HL-60/S4 treated with phorbol 12-myristate 13-acetate at 8.2 ng/mL for 4 days and 3 days (cell line): ENCODE results near the gene CHST14.

Source experiments
- in situ Hi-C: fragments of 300-500 bp; cut with MboI; formaldehyde crosslinking; loops from 2 replicates; pipeline ENCODE4 v1.15.0; 2022; ENCODE audit warnings: low sequenced_read_pairs

Gene CHST14, protein sequence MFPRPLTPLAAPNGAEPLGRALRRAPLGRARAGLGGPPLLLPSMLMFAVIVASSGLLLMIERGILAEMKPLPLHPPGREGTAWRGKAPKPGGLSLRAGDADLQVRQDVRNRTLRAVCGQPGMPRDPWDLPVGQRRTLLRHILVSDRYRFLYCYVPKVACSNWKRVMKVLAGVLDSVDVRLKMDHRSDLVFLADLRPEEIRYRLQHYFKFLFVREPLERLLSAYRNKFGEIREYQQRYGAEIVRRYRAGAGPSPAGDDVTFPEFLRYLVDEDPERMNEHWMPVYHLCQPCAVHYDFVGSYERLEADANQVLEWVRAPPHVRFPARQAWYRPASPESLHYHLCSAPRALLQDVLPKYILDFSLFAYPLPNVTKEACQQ

DNA sequence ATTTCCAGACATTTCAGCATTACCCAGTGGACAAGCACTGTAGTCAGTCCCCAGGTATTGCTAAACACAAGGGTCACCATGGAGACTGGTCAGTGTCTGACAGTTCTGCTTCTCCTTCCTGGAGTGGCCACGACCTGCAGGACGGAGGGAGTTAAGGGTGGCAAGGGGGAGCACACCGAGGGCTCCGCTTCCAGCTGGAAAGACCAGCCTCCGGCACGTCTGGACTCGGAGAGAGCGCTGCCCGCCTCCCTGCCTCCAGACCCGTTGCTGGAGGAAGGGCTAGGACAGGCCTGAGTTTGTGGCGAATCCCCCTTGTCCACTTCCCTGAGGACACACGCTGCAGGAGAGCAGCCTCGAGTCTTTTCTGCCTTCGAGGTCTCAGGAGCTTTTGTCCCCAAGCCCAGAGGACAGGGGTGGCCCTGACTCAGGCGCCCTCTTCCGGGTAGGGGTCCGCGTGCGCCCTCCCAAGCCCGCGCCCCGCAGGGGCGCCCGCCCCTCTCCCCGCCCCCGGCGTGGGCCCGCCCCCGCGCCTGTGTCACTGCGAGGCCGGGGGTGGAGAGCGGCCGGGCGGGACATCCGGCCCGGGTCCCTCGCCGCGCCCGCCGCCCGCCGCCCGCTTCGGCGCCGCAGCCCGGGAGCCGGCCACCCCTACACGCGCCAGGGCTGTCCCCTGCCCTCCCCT is at the start of gene CHST14:
Gene CHST14 (plus strand): TSS at position 562 of the 682 bp plus-strand sequence. CDS start 230 bp downstream, outside the sequence.
- in situ Hi-C loops = no loop called here

DNA sequence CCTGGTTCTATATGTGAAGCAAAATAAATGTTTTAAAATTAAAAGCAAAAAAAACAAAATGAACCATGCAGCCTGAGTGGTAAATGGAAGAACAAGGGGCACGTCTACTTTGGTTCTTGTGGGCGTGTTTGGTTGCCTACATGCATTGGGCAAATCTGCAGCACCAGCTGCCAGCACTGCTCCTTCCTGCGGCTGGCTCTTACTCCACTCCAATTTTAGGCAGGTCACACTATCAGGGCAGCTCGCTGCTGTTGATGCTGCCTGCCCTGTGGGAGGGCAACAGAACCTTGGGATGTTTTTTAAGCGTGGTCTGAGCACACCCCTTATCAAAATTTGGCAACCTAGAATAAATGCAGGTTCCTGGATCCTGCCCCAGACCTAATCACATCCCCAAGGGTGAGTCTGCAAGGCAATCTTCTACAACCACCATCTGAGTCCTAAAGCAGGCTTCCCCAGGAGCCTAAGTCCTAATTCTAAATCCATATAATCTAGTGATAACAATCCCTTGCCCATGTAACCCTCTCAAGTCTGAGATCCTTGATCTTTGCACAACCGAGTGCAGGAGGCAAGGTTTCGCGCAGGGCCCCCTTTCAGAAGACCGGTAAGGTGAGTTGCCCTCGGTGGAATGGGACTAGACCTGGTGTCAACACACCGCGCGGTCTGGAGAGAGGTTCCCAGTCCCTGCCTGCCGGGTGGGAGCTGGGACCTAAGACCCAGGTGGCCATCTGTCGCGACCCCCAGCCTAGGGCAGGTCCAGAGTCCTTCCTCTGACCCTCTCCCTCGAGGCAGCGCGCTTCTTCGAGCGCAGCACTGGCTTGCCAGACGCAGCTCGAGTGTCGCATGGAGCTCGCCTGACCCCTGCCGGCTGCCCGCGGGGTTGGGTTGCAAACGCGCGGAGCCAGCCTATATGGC is 49.3 kb upstream of the CHST14 start:
- in situ Hi-C loops = no loop called here

DNA sequence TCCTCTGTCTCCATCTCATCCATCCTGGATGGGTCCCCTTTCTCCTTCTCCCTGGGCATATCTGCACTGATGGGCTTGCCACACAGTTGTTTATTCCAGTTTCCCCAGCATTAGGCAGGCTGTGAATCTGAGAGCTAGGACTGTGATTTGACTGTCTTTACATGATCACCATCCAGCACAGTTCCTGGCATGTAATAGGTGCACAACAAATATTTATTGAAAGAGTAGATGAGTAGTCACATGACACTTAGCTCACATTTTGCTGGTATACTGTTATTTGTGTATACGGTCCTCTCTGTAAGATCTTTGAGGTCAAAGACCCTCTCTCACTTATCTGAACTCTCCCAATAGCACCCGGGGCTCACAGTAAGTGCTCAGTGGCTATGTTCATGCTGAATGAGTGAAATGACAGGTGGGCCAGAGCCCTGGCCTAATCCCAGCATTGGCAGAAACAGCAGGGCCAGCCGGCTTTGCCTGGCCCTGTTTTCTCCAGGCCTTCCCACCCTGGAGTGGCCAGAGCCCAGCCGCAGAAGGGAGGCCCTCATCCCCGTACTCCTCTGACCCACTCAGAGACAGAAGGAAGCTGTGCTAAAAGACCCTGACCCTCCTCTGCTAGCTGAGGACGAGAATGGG is 46.2 kb upstream of the CHST14 start:
- in situ Hi-C loops = no loop called here

DNA sequence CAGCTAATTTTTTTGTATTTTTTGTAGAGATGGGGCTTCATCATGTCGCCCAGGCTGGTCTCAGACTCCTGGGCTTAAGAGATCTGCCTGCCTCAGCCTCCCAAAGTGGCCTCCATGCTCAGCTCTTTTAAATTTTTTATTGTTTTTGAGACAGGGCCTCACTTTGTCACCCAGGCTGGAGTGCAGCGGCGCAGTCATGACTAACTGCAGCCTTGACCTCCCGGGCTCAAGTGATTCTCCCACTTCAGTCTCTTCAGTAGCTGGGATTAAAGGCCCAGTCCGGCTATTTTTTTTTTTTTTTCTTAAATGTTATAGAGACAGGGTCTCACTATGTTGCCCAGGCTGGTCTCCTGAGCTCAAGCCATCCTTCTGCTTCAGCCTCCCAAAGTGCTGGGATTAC is 45.1 kb upstream of the CHST14 start:
- in situ Hi-C loops = no loop called here

DNA sequence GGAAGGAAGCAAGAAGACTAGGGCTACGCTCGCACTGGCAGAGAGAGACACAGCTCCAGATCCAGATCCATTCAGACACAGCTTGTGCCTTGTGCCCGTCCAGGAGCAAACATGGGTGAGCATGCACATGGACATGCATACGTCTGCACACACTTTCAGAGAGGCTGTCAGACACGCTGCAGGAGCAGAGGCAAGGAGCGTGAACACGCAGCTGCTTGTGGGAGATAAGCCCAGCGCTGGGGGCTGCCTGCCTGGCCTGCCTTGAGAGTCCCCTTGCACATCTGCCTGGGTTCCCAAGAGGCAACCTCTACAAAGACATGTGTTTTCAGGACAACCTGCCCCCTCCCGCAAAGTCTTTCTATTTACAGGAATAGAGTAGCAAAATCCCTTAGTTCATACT is 43.6 kb upstream of the CHST14 start:
- in situ Hi-C loops = no loop called here

DNA sequence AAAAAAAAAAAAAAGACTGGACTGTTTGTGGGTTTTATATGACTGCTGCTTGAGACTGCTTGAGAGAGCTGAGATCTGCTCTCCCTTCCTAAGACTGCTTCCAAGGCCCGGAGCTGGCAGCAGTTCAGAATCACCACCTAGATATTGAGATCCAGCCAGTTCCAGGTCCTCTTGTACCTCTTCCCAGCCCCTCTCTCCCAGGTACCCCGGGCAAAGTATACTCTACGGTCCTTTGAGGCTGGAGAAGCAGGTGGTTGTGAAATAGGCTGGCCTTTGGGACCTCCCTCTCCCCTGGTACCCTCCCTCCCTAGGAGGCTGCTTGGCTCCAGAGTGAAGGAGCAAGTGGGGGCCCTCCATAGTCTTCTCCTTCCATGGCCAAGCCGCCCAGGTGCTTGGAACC is 42.6 kb upstream of the CHST14 start:
- in situ Hi-C loops = no loop called here

DNA sequence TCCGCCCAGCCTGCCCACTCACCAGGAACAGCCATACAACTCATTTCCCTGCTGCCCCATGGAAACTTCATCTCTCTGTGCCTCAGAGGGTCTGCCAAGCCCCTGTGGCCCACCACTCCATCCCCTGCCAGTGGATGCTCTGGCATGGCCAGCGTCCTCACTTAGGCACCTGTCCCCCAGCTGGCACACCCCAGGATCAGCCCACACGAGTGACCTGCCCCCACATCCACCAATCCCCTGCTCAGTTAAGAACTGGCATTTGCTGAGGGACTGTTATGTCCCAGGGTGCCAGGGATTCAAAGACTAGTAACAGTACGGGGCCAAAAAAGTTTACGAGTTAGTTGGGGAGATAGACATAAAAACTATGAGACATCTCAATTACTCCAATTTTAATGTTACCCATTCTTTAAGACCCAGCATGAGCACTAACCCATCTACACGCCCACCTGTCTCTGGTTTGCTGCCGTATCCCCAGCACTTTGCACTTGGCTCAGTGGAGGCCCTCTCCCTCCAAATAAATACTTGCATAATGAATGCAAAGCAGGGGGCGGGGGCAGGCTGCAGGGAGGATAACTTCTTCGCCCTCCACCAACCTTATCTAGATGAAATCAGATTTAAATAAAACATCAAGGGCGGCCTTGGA is 41.6 kb upstream of the CHST14 start:
- in situ Hi-C loops = no loop called here

DNA sequence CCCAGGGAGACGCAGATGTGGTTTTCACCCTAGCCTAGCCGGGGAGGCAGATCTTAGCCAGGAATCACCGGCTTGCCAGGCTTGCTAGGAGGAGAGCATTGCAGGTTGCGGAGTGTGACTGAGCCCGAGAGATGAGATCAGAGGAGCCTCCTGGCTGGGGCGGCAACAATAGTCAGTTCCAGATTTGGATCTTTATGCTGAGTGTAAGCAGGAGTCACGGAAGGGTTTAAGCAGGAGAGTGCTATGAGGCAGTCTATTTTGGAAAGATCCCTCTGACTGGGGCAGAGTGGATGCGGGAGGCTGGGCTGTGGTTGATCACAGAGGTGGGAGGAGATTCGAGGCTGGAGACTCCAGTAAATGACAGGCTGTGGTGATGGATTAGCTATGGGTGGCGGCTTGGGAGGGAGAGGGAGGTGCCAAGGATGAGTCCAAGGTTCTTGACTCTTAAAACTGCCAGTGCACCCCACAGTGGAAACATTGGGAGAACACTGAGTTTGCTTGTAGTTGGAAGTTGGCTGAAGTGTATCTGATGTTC is 40.4 kb upstream of the CHST14 start:
- in situ Hi-C loops = no loop called here

DNA sequence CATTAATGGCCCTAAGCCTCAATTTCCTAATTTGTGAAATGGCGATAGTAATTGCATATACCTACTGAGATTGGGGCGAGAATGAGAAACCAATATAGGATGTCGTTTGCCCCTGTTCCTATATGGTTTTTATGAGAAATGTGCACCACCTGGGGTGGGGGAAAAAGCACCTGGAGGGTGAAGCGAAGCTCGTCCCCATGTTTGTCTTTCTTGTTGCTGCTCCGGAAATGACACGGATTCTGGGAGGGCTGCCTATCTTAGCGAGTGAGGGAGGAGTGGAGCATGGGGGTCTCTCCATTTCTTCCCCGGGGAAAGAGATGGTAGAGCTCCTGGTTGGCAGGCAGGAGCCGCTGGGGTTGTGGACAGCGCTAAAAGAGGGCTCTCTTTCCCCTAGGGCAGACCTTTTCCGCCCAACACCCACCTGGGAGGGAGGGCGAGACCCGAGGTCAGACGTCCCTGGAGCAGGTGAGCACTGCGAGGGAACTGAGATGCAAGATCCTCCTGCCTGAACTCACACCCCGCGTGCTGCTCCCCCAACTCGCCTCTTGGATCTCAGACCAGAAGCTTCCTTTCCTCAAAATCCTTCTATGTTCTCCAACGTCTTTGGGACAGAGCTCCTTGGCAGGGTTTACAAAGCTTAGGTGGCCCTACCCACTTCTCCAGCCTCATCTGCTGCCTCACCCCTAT is 35.6 kb upstream of the CHST14 start:
- in situ Hi-C loops = no loop called here

DNA sequence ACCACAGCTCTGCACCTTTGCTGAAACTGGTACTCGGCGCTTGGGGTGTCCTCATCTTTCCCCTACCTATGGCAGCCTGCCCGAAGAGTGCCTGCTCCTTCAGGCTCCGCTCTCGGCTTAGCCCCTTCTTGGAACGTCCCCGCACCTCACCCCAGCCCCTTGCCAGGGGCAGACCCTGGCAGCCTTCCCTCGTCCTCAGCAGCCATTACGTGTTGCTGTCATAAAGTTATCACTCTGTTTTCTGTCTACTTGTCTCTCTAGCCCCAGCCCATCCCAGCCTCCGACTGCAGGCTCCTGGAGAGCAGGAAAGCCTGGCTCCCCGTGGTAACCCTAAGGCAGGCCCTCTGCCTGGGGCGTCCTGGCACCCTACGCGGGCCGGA is 35.1 kb upstream of the CHST14 start:
- in situ Hi-C loops = no loop called here

DNA sequence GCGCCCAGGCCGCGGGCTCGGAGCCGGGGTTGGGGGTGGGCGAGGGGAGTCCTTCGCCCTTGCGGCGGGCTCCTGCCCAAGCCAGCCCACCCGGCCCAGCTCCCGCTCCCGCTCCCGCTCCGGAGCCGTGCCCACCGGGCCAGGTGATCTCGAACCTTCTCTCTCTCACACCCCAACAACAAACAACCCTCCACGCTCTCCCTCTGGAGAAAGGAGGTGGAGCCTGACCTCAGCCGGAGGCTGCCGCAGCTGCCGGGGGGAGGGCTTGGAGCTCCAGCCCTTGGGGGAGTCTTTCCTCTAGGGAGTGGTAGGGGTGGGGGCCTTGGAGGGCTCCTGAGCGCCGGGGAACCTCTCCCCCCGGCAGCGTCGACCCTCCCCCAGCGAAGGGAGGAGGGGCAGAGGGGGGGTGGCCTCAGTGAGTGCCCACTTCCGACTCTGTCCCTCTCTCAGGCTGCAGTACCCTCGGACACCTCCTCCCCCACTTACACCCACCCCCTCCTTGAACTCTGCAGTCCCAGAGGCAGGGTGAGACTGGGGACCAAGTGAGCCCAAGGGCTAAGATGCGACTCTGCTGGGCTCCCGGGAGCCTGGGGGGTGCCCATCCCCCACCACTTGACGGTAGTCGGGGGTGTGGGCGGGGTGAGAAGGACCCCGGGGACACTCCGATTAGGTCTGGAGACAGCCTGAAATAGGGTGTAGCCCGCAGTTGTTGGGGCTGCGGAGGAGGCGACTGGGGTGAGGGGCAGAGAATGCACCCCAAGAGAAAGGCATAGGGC is 34.5 kb upstream of the CHST14 start:
- in situ Hi-C loops = no loop called here

DNA sequence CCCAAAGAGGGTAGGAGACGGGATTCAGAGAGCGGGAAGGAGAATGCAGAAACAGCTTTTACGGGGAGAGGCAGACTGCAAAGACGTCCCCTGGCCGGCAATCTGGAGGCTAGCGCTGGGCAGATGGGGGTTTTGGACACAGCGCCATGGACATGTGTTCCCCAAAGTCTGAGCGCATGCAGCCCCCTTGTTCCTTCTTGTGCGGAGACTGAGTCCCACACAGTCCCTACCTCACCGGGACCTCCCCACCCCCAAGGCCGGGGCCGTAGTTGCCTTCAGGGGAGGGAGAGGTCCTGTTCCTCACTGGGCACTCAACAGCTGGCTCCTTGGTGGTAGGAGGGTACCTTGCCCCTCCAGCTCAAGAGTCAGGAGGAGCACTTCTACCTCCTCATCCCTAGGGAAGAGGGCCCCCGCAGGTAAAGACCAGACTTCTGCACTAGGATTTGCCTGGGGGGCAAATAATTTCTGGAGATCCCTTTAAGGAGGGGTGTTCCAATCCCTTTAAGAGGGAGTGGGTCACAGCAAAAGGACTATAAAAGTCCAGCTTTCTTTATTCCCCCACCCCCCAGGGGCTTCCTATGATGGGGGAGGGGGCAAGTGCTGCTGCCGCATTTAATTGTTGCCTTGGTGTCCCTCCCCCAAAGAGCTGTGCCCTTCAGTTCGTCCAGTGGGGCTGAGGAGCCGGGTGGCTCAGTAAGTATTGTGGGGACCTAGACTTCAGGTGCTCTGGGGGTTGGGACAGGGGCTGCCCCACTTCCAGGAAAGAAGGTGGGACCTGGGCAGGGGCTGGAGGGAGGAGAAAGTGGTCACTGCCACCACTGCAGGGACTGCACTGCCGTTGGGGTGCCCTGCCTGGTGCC is 33.7 kb upstream of the CHST14 start:
- in situ Hi-C loops = no loop called here

DNA sequence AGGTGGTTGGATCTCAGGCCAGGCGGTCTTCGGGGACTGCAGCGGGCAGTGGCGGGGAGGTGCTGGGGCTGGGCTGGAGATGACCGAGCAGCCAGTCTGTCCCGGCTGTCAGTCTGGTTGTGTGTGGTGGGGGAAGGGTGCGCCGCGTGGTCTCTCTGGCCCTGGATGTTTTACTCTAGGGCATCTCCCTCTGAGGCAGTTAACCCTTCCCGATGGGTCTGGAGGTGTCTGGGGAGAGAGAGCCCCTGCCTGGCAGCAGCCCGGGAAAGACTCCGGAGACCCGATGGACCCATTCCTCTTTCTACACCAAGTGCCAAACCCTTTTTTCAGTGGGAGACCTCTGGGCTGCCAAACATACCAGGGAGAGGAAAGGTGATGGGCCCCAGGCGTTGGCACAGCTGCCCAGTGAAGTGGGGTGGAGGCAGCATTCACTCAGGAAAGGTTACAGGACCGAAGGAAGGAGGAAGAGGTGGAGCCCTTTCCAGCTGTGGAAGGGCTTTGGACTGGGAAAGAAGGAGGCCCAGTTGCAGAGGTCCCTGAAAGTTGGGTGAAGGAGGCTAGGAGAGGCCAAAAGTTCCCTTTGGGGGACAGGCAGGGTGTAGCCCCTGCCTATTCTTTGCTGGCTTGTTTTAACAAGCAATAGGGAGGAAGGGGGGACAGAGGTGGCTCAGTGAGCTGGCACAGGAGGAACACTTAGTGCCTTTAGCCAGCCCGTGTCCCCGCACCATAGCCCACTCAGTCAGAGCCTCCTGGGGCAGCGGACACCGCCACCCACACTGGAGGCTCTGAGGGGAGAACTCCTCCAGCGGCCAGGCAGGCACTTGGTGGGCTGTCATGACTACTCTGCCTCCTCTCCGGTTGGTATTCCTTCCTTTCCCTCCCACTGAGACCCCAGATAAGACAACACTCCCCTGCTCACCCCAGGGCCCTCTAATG is 32.8 kb upstream of the CHST14 start:
- in situ Hi-C loops = no loop called here

DNA sequence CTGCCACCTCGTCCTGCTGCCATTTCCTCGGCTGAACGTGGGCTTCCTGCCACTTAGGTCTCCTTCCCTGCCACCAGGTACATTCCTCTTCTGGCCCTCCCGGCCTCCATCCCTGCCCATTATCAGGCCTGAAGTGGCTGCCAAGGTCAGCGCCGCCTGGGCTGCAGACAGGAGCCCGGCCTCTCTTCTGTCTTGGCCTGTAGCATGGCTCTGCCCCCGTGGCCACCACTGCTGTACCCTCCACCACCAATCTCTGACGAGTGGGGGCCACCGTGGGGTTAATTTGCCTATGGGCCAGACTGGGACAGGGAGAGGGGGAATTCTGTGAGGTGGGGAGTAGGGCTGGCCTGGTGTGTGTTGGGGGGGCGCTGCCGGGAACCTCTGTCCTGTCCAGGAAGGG is 32.1 kb upstream of the CHST14 start:
- in situ Hi-C loops = no loop called here

DNA sequence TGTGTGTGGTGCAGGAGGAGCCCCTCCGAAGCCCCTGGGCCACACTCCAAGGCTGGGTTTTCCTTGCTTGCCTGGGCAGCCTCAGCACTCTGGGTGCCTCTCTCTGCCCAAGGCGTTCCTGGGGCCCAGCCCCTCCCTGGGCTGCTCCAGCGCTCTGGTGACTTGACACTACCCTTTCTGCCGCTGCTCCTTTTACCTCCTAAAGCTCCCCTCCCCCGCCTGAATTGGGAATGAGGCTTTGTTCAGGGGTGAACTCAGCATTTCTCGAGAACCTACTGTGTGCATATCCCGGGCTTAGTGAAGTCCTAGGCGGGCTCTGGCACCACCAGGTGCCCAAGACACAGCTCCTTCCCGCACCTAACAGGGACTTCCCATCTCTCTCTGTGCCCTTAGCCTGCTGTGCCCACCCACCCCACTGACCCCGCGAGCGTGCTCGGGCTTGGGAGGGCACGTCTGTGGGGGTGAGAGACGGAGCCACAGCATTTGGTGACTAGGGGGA is 31.3 kb upstream of the CHST14 start:
- in situ Hi-C loops = no loop called here

DNA sequence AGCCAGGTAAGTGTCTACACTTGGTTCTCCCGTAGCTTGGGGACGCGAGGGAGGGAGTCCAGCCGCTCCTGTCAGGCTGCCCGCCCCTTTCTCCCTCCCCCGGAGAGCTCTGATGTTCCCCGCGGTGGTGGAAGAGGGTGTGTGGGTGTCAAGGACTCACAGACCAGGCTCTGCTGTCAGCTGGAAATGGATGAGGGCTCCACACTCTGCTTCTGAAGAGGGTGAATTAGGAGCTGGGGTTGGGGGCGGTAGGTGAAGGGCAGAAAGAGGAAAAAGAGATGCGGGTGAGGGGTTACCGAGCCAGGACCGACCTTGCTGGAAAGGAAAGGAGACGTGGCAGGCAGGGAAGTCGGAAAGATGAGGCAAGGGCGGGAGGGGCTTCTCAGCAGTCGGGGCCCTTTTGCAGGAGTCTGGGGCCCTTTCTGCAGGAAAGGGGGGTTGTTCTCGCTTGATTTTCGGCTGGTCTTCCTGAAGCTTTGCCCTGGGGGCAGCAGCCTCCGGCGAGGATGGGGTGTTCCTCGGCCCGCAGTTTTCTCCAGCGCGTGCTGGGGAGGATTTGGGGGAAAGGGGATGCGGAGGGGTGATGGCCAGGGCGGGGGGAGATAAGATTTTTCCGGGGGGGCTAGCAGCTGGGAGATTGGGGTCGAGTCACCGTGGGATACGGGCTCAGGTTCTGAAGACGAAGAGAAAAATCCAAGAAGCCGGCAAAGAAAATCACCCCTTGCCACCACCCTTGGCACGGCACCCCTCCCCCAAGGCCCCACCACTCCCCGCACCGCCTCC is 30.6 kb upstream of the CHST14 start:
- in situ Hi-C loops = no loop called here
